ENCODE data around the gene BEAN1.
"Not testable (repeated sequence)": the region's sequence is repeated elsewhere in the genome, so short reads cannot be mapped to it uniquely, and the experiment has no call there.

BEAN1 gene

GRCh38 chr16:66508914-66509496, 81.9 kb downstream of the BEAN1 start:
- Histone ChIP-seq H3K27ac (ENCODE audit: low read depth, low read length) (no peak overlapping the region), H3K27me3 (ENCODE audit: control insufficient read depth, insufficient read depth, low read length) (no peaks in the 10 kb centered on the region), H3K4me1 (ENCODE audit: control insufficient read depth, insufficient read depth, low read length) (peaks cover 7% of the 10 kb centered on the region), H3K9ac (ENCODE audit: low read length) (no peak overlapping the region), H3K36me3 (ENCODE audit: control insufficient read depth, insufficient read depth, low read length) (no peaks in the 10 kb centered on the region), H3K4me3 (ENCODE audit: low read length) (no peak overlapping the region)

- Histone ChIP-seq H3K27me3 (ENCODE audit: control insufficient read depth, insufficient read depth, low read length) (no peaks in the 10 kb centered on the region), H3K4me1 (ENCODE audit: control insufficient read depth, insufficient read depth, low read length) (peaks cover 7% of the 10 kb centered on the region), H3K36me3 (ENCODE audit: control insufficient read depth, insufficient read depth, low read length) (no peaks in the 10 kb centered on the region), H3K9ac (ENCODE audit: low read length) (no peak overlapping the region), H3K4me3 (ENCODE audit: low read length) (no peak overlapping the region), H3K27ac (ENCODE audit: low read depth, low read length) (no peak overlapping the region)
These were observed 82.5 kb downstream of the BEAN1 start for GRCh38 chr16:66509576-66509975.

- H3K27ac ChIP-seq (ENCODE audit: low read depth, low read length) = no peak overlapping the region
- no peak overlapping the region for H3K4me3 ChIP-seq (ENCODE audit: low read length)
- H3K9ac ChIP-seq (ENCODE audit: low read length) = no peak overlapping the region
- H3K4me1 ChIP-seq (ENCODE audit: control insufficient read depth, insufficient read depth, low read length) = peaks cover 7% of the 10 kb centered on the region
- H3K36me3 ChIP-seq (ENCODE audit: control insufficient read depth, insufficient read depth, low read length) = no peaks in the 10 kb centered on the region
- no peaks in the 10 kb centered on the region for H3K27me3 ChIP-seq (ENCODE audit: control insufficient read depth, insufficient read depth, low read length)
These were observed 83.2 kb downstream of the BEAN1 start for GRCh38 chr16:66510298-66510697.

- Histone ChIP-seq H3K27me3 (ENCODE audit: control insufficient read depth, insufficient read depth, low read length) (no peaks in the 10 kb centered on the region), H3K27ac (ENCODE audit: low read depth, low read length) (no peak overlapping the region), H3K36me3 (ENCODE audit: control insufficient read depth, insufficient read depth, low read length) (no peaks in the 10 kb centered on the region), H3K9ac (ENCODE audit: low read length) (no peak overlapping the region), H3K4me3 (ENCODE audit: low read length) (no peak overlapping the region), H3K4me1 (ENCODE audit: control insufficient read depth, insufficient read depth, low read length) (peaks cover 7% of the 10 kb centered on the region)
These were observed 83.9 kb downstream of the BEAN1 start for GRCh38 chr16:66510711-66511601.

GRCh38 chr16:66511602-66512271, 84.6 kb downstream of the BEAN1 start:
- Histone ChIP-seq H3K27ac (ENCODE audit: low read depth, low read length) (no peak overlapping the region), H3K4me1 (ENCODE audit: control insufficient read depth, insufficient read depth, low read length) (peaks cover 12% of the 10 kb centered on the region), H3K4me3 (ENCODE audit: low read length) (no peak overlapping the region), H3K9ac (ENCODE audit: low read length) (no peak overlapping the region), H3K27me3 (ENCODE audit: control insufficient read depth, insufficient read depth, low read length) (no peaks in the 10 kb centered on the region), H3K36me3 (ENCODE audit: control insufficient read depth, insufficient read depth, low read length) (no peaks in the 10 kb centered on the region)

GRCh38 chr16:66512272-66513110, 85.4 kb downstream of the BEAN1 start:
- Histone ChIP-seq H3K27ac (ENCODE audit: low read depth, low read length) (no peak overlapping the region), H3K4me3 (ENCODE audit: low read length) (no peak overlapping the region), H3K27me3 (ENCODE audit: control insufficient read depth, insufficient read depth, low read length) (no peaks in the 10 kb centered on the region), H3K4me1 (ENCODE audit: control insufficient read depth, insufficient read depth, low read length) (peaks cover 18% of the 10 kb centered on the region), H3K9ac (ENCODE audit: low read length) (no peak overlapping the region), H3K36me3 (ENCODE audit: control insufficient read depth, insufficient read depth, low read length) (no peaks in the 10 kb centered on the region)

GRCh38 chr16:66513111-66513723, 86.1 kb downstream of the BEAN1 start:
- Histone ChIP-seq H3K36me3 (ENCODE audit: control insufficient read depth, insufficient read depth, low read length) (no peaks in the 10 kb centered on the region), H3K27ac (ENCODE audit: low read depth, low read length) (no peak overlapping the region), H3K9ac (ENCODE audit: low read length) (no peak overlapping the region), H3K4me1 (ENCODE audit: control insufficient read depth, insufficient read depth, low read length) (peaks cover 21% of the 10 kb centered on the region), H3K27me3 (ENCODE audit: control insufficient read depth, insufficient read depth, low read length) (no peaks in the 10 kb centered on the region), H3K4me3 (ENCODE audit: low read length) (no peak overlapping the region)

- H3K9ac ChIP-seq (ENCODE audit: low read length); H3K27me3 ChIP-seq (ENCODE audit: control insufficient read depth, insufficient read depth, low read length); H3K27ac ChIP-seq (ENCODE audit: low read depth, low read length); H3K36me3 ChIP-seq (ENCODE audit: control insufficient read depth, insufficient read depth, low read length); H3K4me3 ChIP-seq (ENCODE audit: low read length): not testable (repeated sequence)
- peaks cover 21% of the 10 kb centered on the region for H3K4me1 ChIP-seq (ENCODE audit: control insufficient read depth, insufficient read depth, low read length)
These were observed 87.3 kb downstream of the BEAN1 start for GRCh38 chr16:66514391-66514790.

- not testable (repeated sequence) for H3K27me3 ChIP-seq (ENCODE audit: control insufficient read depth, insufficient read depth, low read length); H3K36me3 ChIP-seq (ENCODE audit: control insufficient read depth, insufficient read depth, low read length); H3K27ac ChIP-seq (ENCODE audit: low read depth, low read length); H3K4me3 ChIP-seq (ENCODE audit: low read length); H3K9ac ChIP-seq (ENCODE audit: low read length)
- H3K4me1 ChIP-seq (ENCODE audit: control insufficient read depth, insufficient read depth, low read length) = peaks cover 21% of the 10 kb centered on the region
These were observed 88.0 kb downstream of the BEAN1 start for GRCh38 chr16:66514980-66515595.

- no peaks in the 10 kb centered on the region for H3K36me3 ChIP-seq (ENCODE audit: control insufficient read depth, insufficient read depth, low read length)
- peak overlapping the region; percentile 38 for H3K4me3 ChIP-seq (ENCODE audit: low read length)
- H3K27ac ChIP-seq (ENCODE audit: low read depth, low read length) = peak overlapping the region; percentile 95
- peak overlapping the region; percentile 29 for H3K9ac ChIP-seq (ENCODE audit: low read length)
- H3K27me3 ChIP-seq (ENCODE audit: control insufficient read depth, insufficient read depth, low read length) = no peaks in the 10 kb centered on the region
- peaks cover 21% of the 10 kb centered on the region for H3K4me1 ChIP-seq (ENCODE audit: control insufficient read depth, insufficient read depth, low read length)
These were observed 88.8 kb downstream of the BEAN1 start for GRCh38 chr16:66515596-66516508.

- Histone ChIP-seq H3K36me3 (ENCODE audit: control insufficient read depth, insufficient read depth, low read length) (no peaks in the 10 kb centered on the region), H3K27ac (ENCODE audit: low read depth, low read length) (peak overlapping the region; percentile 95), H3K4me1 (ENCODE audit: control insufficient read depth, insufficient read depth, low read length) (peaks cover 20% of the 10 kb centered on the region), H3K9ac (ENCODE audit: low read length) (peak overlapping the region; percentile 29), H3K27me3 (ENCODE audit: control insufficient read depth, insufficient read depth, low read length) (no peaks in the 10 kb centered on the region), H3K4me3 (ENCODE audit: low read length) (peak overlapping the region; percentile 38)
These were observed 89.4 kb downstream of the BEAN1 start for GRCh38 chr16:66516509-66516807.
